Measurements from ENCODE around the gene TXNRD1.

DNA sequence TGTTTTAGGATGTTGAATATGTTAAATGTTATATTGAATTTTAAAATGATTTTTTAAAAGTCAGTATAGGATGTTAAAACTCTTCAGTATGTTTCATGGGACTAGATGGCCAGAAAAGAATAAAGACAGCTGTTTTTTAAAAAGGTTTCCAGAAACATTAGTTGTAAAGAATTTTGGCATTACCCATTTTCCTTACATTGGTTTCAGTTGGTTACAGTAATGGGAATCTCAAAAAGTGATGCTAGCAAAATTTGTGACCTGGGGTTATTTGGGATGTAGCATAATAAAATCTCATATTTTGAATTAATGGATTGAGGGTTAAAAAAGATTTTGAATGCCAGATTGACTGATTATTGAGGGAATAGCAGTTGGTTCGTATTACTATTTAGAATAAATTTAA, 113.2 kb downstream of the TXNRD1 start:
- TF ChIP-seq, protein P1, sequence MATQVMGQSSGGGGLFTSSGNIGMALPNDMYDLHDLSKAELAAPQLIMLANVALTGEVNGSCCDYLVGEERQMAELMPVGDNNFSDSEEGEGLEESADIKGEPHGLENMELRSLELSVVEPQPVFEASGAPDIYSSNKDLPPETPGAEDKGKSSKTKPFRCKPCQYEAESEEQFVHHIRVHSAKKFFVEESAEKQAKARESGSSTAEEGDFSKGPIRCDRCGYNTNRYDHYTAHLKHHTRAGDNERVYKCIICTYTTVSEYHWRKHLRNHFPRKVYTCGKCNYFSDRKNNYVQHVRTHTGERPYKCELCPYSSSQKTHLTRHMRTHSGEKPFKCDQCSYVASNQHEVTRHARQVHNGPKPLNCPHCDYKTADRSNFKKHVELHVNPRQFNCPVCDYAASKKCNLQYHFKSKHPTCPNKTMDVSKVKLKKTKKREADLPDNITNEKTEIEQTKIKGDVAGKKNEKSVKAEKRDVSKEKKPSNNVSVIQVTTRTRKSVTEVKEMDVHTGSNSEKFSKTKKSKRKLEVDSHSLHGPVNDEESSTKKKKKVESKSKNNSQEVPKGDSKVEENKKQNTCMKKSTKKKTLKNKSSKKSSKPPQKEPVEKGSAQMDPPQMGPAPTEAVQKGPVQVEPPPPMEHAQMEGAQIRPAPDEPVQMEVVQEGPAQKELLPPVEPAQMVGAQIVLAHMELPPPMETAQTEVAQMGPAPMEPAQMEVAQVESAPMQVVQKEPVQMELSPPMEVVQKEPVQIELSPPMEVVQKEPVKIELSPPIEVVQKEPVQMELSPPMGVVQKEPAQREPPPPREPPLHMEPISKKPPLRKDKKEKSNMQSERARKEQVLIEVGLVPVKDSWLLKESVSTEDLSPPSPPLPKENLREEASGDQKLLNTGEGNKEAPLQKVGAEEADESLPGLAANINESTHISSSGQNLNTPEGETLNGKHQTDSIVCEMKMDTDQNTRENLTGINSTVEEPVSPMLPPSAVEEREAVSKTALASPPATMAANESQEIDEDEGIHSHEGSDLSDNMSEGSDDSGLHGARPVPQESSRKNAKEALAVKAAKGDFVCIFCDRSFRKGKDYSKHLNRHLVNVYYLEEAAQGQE (IDR thresholded peaks at IDR 0.05), result no peak
- TF ChIP-seq EGR1 (IDR thresholded peaks at IDR 0.05; ENCODE audit: low read depth in 2 of 2) (no peak), SP1 (IDR thresholded peaks at IDR 0.05) (no peak)
- TF ChIP-seq, protein P2, sequence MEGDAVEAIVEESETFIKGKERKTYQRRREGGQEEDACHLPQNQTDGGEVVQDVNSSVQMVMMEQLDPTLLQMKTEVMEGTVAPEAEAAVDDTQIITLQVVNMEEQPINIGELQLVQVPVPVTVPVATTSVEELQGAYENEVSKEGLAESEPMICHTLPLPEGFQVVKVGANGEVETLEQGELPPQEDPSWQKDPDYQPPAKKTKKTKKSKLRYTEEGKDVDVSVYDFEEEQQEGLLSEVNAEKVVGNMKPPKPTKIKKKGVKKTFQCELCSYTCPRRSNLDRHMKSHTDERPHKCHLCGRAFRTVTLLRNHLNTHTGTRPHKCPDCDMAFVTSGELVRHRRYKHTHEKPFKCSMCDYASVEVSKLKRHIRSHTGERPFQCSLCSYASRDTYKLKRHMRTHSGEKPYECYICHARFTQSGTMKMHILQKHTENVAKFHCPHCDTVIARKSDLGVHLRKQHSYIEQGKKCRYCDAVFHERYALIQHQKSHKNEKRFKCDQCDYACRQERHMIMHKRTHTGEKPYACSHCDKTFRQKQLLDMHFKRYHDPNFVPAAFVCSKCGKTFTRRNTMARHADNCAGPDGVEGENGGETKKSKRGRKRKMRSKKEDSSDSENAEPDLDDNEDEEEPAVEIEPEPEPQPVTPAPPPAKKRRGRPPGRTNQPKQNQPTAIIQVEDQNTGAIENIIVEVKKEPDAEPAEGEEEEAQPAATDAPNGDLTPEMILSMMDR (IDR thresholded peaks at IDR 0.05; ENCODE audit: low read depth, low read length, missing input control), result no peak
- TF ChIP-seq, protein P3, sequence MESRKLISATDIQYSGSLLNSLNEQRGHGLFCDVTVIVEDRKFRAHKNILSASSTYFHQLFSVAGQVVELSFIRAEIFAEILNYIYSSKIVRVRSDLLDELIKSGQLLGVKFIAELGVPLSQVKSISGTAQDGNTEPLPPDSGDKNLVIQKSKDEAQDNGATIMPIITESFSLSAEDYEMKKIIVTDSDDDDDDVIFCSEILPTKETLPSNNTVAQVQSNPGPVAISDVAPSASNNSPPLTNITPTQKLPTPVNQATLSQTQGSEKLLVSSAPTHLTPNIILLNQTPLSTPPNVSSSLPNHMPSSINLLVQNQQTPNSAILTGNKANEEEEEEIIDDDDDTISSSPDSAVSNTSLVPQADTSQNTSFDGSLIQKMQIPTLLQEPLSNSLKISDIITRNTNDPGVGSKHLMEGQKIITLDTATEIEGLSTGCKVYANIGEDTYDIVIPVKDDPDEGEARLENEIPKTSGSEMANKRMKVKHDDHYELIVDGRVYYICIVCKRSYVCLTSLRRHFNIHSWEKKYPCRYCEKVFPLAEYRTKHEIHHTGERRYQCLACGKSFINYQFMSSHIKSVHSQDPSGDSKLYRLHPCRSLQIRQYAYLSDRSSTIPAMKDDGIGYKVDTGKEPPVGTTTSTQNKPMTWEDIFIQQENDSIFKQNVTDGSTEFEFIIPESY (IDR thresholded peaks at IDR 0.05), result no peak
